DMS79 treated with DMSO at 0.1 percent for 48 hours (cell line): ENCODE measurements around the gene NAA38.

Experiments used
- DNase-seq: peaks from one replicate; lab custom pipeline; 2025; lab: John Stamatoyannopoulos, UW

The NAA38 gene

DNA sequence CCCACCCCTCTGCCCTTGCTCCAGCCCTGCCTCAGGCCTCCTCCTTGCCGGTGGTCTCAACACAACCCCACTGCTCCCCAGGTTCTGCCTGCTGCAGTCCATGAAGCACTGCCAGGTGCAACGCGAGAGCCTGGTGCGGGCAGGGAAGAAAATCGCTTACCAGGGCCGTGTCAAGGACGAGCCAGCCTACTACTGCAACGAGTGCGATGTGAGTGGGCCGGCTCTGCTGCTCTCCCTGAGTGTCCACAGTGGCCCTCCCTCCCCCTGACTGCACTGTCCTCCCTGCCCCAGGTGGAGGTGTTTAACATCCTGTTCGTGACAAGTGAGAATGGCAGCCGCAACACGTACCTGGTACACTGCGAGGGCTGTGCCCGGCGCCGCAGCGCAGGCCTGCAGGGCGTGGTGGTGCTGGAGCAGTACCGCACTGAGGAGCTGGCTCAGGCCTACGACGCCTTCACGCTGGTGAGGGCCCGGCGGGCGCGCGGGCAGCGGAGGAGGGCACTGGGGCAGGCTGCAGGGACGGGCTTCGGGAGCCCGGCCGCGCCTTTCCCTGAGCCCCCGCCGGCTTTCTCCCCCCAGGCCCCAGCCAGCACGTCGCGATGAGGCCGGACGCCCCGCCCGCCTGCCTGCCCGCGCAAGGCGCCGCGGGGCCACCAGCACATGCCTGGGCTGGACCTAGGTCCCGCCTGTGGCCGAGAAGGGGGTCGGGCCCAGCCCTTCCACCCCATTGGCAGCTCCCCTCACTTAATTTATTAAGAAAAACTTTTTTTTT lies 4.3 kb downstream of the NAA38 start:
- DNase-seq = no peak

- DNase-seq = no peak
Observed at GRCh38 chr17:7852262-7852670, 5.1 kb downstream of the NAA38 start.

DNA sequence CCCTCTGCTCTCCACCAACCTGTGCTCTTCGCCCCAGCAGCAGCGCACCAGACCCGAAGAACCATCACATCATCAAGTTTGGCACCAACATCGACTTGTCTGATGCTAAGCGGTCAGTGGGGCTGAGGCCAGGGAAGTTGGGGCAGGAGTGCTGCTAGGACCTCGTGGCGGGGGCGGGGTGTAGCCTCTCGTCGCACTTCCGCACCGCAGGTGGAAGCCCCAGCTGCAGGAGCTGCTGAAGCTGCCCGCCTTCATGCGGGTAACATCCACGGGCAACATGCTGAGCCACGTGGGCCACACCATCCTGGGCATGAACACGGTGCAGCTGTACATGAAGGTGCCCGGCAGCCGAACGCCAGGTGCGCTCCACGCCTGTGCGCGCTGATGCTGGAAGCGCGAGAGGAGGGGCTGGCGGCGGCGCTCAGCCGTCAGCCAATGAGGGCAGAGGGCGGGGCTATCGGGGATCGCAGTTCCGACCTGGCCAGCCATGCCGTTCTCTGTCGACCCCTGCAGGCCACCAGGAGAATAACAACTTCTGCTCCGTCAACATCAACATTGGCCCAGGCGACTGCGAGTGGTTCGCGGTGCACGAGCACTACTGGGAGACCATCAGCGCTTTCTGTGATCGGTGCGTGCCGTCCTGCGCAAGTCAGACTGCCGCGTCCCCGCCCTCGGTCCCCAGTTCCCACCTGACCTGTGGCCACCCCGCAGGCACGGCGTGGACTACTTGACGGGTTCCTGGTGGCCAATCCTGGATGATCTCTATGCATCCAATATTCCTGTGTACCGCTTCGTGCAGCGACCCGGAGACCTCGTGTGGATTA lies 5.7 kb downstream of the NAA38 start:
- no peak for DNase-seq

DNA sequence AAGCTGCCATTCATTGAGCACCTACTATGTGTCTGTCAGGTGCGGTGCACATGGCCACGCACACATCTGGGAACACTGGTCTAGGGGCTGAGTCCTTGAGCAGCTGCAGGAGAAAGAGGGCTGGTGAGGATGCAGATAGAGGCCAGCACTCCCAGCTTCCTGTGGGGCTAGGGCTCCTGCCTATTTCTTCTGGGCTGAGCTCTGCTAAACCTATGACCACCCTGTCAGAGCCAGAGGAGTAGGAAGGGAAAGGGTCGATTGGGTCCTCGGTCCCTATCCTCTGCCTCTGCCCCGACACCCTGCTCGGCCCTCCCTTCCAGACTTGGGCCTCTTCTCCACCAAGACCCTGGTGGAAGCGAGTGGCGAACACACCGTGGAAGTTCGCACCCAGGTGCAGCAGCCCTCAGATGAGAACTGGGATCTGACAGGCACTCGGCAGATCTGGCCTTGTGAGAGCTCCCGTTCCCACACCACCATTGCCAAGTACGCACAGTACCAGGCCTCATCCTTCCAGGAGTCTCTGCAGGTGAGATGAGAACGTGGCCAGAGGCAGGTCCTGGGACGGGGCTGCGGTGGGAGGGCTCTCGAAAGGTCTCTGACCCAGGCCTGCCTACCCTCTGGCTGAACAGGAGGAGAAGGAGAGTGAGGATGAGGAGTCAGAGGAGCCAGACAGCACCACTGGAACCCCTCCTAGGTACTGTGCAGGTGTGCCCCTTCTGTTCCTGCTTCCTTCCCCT lies 6.5 kb downstream of the NAA38 start:
- no peak for DNase-seq

DNA sequence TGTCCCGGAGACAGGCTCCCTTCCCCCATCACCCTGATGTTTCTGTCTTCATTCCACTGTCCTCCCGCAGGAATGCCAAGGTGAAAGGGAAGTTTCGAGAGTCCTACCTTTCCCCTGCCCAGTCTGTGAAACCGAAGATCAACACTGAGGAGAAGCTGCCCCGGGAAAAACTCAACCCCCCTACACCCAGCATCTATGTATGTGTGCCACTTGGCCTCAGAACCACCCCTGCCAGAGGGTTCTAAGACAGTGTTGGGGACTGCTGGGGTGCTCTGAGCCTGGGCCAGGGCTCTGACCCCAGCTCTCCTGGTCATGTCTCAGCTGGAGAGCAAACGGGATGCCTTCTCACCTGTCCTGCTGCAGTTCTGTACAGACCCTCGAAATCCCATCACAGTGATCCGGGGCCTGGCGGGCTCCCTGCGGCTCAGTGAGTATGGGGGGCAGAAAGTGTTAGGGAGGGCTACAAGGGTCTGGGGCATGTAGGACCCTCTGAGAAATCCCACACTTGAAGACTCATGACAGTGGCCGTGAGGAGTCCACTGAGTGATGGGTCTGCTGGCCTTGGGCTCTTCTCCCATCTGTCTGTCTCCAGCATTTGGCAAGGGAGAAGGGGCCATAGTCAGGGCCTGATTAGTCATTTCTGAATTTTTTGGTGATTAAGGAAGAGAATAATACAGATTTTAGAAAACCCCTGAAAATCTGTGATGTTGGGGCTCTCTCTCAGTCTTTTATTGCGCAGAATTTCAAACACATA lies 7.4 kb downstream of the NAA38 start:
- no peak for DNase-seq

DNA sequence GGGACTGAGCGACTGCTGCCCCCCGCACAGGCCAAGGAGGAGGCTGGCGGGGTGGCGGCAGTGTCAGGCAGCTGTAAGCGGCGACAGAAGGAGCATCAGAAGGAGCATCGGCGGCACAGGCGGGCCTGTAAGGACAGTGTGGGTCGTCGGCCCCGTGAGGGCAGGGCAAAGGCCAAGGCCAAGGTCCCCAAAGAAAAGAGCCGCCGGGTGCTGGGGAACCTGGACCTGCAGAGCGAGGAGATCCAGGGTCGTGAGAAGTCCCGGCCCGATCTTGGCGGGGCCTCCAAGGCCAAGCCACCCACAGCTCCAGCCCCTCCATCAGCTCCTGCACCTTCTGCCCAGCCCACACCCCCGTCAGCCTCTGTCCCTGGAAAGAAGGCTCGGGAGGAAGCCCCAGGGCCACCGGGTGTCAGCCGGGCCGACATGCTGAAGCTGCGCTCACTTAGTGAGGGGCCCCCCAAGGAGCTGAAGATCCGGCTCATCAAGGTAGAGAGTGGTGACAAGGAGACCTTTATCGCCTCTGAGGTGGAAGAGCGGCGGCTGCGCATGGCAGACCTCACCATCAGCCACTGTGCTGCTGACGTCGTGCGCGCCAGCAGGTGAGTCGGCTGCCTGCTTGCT lies 8.1 kb downstream of the NAA38 start:
- no peak for DNase-seq

DNA sequence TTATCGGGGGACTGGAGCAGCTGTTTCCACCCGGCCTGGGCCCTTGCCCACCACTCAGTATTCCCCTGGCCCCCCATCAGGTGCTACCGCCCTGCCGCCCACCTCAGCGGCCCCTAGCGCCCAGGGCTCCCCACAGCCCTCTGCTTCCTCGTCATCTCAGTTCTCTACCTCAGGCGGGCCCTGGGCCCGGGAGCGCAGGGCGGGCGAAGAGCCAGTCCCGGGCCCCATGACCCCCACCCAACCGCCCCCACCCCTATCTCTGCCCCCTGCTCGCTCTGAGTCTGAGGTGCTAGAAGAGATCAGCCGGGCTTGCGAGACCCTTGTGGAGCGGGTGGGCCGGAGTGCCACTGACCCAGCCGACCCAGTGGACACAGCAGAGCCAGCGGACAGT lies 8.6 kb downstream of the NAA38 start:
- no peak for DNase-seq

DNA sequence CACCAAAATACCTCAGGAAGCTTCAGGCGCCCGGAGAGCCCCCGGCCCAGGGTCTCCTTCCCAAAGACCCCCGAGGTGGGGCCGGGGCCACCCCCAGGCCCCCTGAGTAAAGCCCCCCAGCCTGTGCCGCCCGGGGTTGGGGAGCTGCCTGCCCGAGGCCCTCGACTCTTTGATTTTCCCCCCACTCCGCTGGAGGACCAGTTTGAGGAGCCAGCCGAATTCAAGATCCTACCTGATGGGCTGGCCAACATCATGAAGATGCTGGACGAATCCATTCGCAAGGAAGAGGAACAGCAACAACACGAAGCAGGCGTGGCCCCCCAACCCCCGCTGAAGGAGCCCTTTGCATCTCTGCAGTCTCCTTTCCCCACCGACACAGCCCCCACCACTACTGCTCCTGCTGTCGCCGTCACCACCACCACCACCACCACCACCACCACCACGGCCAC lies 9.2 kb downstream of the NAA38 start:
- no peak for DNase-seq

- DNase-seq = no peak
Observed at GRCh38 chr17:7846765-7847661, 10.3 kb downstream of the NAA38 start.

GRCh38 chr17:7846063-7846735 lies 11.2 kb downstream of the NAA38 start:
- no peak for DNase-seq

DNA sequence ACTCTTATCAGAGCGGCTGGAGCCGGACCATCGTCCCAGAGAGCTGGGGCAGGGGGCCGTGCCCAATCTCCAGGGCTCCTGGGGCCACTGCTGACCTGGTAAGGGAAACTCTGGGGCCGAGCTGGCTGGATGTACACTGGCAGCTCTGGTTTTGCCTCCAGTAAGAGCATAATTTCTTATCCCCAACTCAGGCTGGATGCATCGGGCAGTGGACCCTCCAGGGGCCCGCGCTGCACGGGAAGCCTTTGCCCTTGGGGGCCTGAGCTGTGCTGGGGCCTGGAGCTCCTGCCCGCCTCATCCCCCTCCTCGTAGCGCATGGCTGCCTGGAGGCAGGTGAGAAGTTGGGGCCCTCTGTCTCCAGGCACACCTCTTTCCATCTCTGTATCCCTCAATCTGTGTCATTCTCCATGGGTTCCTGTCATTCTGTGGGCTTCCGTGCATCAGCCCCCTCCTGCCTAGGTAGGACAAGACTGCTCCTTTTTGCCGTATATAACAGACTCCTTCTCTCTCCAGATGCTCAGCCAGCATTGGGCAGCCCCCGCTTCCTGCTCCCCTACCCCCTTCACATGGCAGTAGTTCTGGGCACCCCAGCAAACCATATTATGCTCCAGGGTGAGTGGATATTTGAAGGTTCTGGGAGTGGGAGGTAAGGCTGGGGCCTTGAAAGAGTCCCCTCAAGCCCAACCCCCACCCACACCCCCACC lies 11.8 kb downstream of the NAA38 start:
- DNase-seq = no peak

DNA sequence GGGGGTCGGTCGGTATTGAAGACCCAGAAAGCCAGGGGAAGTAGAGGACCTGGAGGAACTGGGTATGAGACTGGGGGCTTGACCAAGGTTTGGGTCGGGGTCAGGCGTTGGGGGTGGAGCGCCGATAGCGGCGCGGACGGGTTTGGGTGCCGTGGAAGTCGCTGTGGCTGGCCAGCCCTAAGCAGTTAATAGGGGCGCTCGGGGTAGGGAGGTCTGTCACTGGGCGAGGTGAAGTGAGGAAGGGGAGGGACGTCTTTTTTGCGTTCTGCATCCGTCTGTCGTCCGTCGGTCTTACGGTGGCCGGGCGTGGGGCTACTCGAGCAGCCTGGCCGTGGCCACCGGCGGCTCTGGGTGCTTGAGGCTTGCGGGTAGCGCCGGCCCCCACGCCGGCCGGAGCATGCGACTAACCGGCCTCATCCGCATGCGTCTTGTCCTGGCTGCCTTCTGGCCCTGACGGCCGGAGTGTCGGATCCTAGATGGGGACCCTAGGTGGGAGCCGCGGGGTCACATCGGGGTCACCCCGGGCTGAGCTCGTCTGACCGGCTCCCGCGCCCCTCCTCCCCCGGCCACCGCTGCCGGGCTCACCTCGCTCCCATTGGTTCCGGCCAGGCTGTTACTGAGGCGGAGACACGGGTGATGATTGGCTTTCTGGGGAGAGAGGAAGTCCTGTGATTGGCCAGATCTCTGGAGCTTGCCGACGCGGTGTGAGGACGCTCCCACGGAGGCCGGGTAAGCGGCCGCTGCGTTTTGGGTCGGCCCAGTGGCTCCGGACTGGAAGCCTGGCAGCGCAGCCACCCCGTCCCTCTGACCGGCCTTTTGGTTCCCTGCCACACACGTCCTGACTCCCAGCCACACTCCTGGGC lies 12.8 kb downstream of the NAA38 start:
- peak; percentile 92 for DNase-seq

- peak; percentile 73 for DNase-seq
Observed at GRCh38 chr17:7843536-7844291, 13.6 kb downstream of the NAA38 start.

GRCh38 chr17:7843257-7843535 lies 14.2 kb downstream of the NAA38 start:
- DNase-seq = no peak

GRCh38 chr17:7842380-7843256 lies 14.7 kb downstream of the NAA38 start:
- peak; percentile 34 for DNase-seq

- peak; percentile 89 for DNase-seq
Observed at GRCh38 chr17:7841915-7842379, 15.4 kb downstream of the NAA38 start.
